ENCODE measurements around the gene RAB3A.

RAB3A gene

GRCh38 chr19:18152817-18153555, 50.9 kb downstream of the RAB3A start, which contains the start of gene PIK3R2:
TSS of gene PIK3R2 (plus strand) at chr19:18153163. CDS start at chr19:18155880, 2,717 bp downstream.
- H3K4me3 ChIP-seq (ENCODE audit: low read depth, low read length): peak within 1 kb of the TSS; percentile 87
- no peak for TF ChIP-seq CTCF (IDR thresholded peaks at IDR 0.05; ENCODE audit: low read depth, low read length)

DNA sequence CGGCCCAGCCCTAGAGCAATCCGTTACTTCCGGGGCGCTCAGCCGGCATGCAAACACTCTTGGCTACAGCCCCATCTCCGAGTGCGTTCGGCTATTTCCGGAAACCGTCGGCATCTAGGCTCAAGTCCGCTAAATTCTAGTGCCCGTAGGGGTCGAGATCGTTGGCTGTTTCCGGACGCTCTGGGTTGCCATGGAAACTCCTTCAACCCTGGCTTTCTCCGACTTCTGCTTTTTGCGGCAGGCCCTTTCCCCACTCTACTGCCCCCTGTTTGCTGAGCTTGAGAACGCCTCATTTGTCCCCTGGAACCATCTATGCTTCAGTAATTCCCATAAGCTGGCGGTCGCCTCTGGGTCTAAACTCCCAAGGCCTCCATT, 51.4 kb downstream of the RAB3A start:
- peak overlapping the region; percentile 61 for H3K4me3 ChIP-seq (ENCODE audit: low read depth, low read length)
- peak; percentile 48; the same call in 1 of the 2 replicates for TF ChIP-seq CTCF (IDR thresholded peaks at IDR 0.05; ENCODE audit: low read depth, low read length)

DNA sequence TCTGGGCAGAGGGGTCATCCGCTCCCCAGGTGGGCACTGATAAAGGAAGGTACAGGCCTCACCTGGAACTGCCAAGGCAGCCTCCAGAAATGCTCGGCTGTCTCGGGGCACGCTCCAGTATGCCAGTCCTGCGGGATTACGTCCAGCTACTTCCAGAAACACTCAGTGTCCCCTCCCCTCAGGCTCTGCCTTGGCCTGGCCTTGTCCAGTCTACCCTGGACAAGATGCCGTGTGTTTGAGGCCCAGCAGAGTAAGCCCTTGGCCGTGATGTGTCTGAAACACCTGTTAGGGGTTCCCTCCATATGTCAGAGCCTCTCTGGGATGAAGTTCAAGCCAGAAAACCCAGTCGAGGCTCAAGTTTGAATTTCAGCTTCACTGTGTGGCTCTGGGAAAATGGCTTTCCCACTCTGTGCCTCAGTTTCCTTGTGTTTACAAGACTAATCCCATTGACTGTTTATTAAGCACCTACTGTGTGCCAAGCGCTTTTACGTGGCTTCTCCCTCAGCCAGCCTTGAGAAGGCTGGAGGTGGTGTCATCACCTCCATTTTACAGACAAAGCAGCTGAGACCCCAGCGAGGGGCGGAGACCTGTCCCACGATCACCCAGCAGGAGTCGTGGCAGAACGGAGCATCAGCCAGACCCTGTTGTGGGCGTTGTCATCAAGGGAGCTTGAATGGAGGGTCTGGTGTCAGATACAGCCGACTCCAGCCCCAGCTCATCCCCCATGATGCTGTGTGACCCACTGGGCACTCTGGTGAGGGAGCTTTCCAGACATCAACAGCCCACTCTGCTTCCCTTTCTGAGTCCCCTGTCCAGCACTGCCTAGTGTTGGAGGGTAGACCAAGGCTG, 52.8 kb downstream of the RAB3A start:
- no peak overlapping the region for H3K4me3 ChIP-seq (ENCODE audit: low read depth, low read length)

GRCh38 chr19:18149596-18149975, 54.3 kb downstream of the RAB3A start:
- no peak overlapping the region for H3K4me3 ChIP-seq (ENCODE audit: low read depth, low read length)

More for the DNA sequence above, 52.8 kb downstream of the RAB3A start:
- TF ChIP-seq CTCF (IDR thresholded peaks at IDR 0.05; ENCODE audit: low read depth, low read length): no peak

GRCh38 chr19:18147396-18147795, 56.4 kb downstream of the RAB3A start:
- no peak for TF ChIP-seq CTCF (IDR thresholded peaks at IDR 0.05; ENCODE audit: low read depth, low read length)
- H3K4me3 ChIP-seq (ENCODE audit: low read depth, low read length): no peak overlapping the region

More at GRCh38 chr19:18149596-18149975, 54.3 kb downstream of the RAB3A start:
- TF ChIP-seq CTCF (IDR thresholded peaks at IDR 0.05; ENCODE audit: low read depth, low read length): no peak

Data from WI38 (cell line).